Effector memory CD8-positive, alpha-beta T cell (primary cell): ENCODE measurements around the gene IRAK2.
"Not testable (repeated sequence)": the region's sequence is repeated elsewhere in the genome, so short reads cannot be mapped to it uniquely, and the experiment has no call there.

Experiments
- ATAC-seq: fragments of 150-1000 bp; cut with Tn5 transposase; replicated peaks from 2 replicates; pipeline ENCODE4 v1.10.0; 2021; ENCODE audit warnings: mild to moderate bottlenecking, moderate library complexity
- DNase-seq, 3 experiments: peaks; one replicate each; pipeline ENCODE4 v3.0.0; 2021
- H3K27ac Mint-ChIP-seq, 2 donors: one replicate each; pipeline ENCODE4 v1.8.0; 2022; ENCODE audit warnings: mild to moderate bottlenecking in 2 of 2, mixed read lengths in 2 of 2, moderate library complexity in 2 of 2
- H3K27me3 Mint-ChIP-seq, 2 donors: one replicate each; pipeline ENCODE4 v1.8.0; 2022; ENCODE audit warnings: mixed read lengths in 2 of 2
- H3K36me3 Mint-ChIP-seq: one replicate; pipeline ENCODE4 v1.8.0; 2022; ENCODE audit warnings: mild to moderate bottlenecking, moderate library complexity, mixed read lengths; ENCODE audit not compliant: insufficient read depth
- H3K4me1 Mint-ChIP-seq, 2 donors: one replicate each; pipeline ENCODE4 v1.8.0; 2022; ENCODE audit warnings: low read depth in 2 of 2, mixed read lengths in 2 of 2
- H3K4me3 Mint-ChIP-seq, 2 donors: one replicate each; pipeline ENCODE4 v1.8.0; 2022; ENCODE audit warnings: mild to moderate bottlenecking in 2 of 2, mixed read lengths in 2 of 2, moderate library complexity in 2 of 2
- H3K9me3 Mint-ChIP-seq, 2 donors: one replicate each; pipeline ENCODE4 v1.8.0; 2022; ENCODE audit warnings: mixed read lengths in 2 of 2
- total RNA-seq, 9 experiments: gene quantifications; one replicate each; lab custom pipeline; 2026; lab: John Stamatoyannopoulos, UW

IRAK2 gene, protein sequence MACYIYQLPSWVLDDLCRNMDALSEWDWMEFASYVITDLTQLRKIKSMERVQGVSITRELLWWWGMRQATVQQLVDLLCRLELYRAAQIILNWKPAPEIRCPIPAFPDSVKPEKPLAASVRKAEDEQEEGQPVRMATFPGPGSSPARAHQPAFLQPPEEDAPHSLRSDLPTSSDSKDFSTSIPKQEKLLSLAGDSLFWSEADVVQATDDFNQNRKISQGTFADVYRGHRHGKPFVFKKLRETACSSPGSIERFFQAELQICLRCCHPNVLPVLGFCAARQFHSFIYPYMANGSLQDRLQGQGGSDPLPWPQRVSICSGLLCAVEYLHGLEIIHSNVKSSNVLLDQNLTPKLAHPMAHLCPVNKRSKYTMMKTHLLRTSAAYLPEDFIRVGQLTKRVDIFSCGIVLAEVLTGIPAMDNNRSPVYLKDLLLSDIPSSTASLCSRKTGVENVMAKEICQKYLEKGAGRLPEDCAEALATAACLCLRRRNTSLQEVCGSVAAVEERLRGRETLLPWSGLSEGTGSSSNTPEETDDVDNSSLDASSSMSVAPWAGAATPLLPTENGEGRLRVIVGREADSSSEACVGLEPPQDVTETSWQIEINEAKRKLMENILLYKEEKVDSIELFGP
- 6.1 to 18.2 (median 12.8) reads per million in 9 experiments for total RNA-seq

DNA sequence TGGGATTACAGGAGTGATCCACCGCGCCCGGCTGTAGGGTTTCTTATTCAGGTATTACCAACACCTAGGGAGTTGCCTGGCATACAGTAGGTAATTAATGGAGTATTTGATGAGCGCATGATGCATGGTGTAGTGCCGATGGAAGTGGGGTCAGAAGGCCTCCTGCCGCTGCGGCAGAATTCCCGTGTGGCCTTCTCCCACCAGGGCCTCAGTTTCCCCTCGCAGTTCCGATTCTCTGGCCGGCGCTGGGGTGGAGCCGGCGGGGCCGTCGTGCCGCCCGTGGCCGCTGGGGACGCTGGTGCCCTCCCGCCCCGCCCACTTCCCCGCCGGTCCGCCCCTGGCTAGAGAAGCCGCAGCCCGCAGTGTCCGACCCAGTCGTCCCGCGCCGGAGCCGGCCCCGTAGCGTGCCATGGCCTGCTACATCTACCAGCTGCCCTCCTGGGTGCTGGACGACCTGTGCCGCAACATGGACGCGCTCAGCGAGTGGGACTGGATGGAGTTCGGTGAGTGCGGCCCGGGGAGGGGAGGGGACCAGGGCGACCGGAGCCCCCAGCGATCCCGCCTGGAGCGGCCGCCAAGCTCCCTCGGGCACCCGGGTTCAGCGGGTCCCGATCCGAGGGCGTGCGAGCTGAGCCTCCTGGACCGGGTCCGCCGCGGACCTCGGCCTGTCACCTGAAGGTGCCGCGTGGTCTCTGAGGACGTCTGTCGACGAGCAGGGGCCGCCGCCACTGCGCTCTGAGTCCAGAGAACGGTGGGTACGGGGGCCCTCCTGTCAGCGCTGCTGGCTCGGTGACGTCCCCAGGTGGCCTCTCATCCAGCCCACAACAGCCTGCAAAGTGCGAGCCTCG is at the start of gene IRAK2:
Gene IRAK2 (plus strand): TSS at position 374 of the 848 bp plus-strand sequence. CDS start 36 bp downstream, at position 410.
- peak within 1 kb of the TSS; percentile 70 to 74 for H3K4me3 Mint-ChIP-seq
- peak; percentile 88 for ATAC-seq
- peak; percentile 29 to 46 (median 35) for DNase-seq
- H3K27ac Mint-ChIP-seq = peak within 1 kb of the TSS; percentile 10 to 76
- peaks cover 4% of the 10 kb centered on the region for H3K36me3 Mint-ChIP-seq
- no peaks in the 10 kb centered on the region for H3K27me3 Mint-ChIP-seq
- peaks cover 5 to 10% of the 10 kb centered on the region in 2 donors for H3K4me1 Mint-ChIP-seq
- peaks cover 0 to 4% of the 10 kb centered on the region in 2 donors for H3K9me3 Mint-ChIP-seq

DNA sequence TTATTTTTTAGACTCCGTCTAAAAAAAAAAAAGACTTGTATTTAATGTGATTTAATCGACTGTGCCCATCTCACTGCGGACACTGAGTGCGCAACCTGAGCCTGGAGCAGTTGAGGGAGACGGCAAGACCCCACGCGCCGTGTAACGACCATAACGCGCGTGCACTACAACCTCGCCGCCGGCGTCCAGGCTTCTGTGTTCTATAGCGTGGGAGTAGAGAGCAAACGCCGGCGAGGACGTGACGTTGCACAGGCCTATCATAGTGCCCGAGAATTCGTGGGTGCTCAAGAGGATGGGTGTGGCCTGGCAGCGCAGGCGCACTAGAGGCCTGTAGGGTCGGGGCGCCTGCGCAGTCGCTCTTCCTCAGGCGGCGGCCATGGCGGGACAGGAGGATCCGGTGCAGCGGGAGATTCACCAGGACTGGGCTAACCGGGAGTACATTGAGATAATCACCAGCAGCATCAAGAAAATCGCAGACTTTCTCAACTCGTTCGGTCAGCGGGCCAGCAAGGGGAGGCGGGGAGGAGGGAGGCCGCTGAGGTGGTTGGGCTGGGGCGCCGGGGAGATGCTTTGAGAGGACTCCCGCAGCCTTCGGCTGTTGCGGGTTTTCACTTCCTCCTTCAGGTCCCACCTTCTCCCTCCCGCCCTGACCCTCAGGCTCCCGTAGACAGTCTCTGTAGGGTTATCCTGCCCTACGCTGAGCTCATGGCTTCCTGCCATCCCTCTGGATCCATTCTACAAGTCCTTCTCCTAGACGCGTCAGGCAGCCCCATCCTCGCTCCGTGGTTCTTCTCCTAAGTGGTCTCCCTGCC is 49.2 kb upstream of the IRAK2 start, which contains the start of gene BRK1:
Gene BRK1 (plus strand): TSS at position 350 of the 812 bp plus-strand sequence. CDS start 27 bp downstream, at position 377.
- Mint-ChIP-seq H3K27ac (peak within 1 kb of the TSS; percentile 95 to 97), H3K9me3 (no peaks in the 10 kb centered on the region), H3K27me3 (no peaks in the 10 kb centered on the region), H3K36me3 (peaks cover 26% of the 10 kb centered on the region), H3K4me1 (peaks cover 18 to 20% of the 10 kb centered on the region in 2 donors), H3K4me3 (peak within 1 kb of the TSS; percentile 91 to 95)
- ATAC-seq (peak; percentile 97), DNase-seq (peak; percentile 85 to 89 (median 86))

DNA sequence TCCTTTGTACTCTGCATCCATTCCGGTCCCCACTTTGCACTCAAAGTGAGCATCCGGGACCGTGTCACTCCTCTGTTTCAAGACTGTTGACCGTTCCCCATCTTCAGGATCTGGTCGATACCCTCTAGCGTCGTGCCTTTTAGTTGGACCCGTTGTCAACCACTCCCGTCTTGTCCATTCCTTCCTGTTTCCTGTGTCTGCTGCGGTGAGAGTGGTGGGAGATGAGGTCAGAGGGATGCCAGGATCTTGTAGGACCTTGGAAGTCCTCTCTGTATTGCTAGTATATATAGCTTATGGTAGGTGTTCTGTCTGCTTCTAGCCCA is 48.6 kb upstream of the IRAK2 start:
- peaks cover 24 to 25% of the 10 kb centered on the region in 2 donors for H3K4me1 Mint-ChIP-seq
- DNase-seq (no peak), ATAC-seq (no peak)
- no peaks in the 10 kb centered on the region for H3K27me3 Mint-ChIP-seq
- peak overlapping the region; percentile 95 to 97 for H3K27ac Mint-ChIP-seq
- no peaks in the 10 kb centered on the region for H3K9me3 Mint-ChIP-seq
- peaks cover 30% of the 10 kb centered on the region for H3K36me3 Mint-ChIP-seq
- peak overlapping the region; percentile 91 to 95 for H3K4me3 Mint-ChIP-seq

DNA sequence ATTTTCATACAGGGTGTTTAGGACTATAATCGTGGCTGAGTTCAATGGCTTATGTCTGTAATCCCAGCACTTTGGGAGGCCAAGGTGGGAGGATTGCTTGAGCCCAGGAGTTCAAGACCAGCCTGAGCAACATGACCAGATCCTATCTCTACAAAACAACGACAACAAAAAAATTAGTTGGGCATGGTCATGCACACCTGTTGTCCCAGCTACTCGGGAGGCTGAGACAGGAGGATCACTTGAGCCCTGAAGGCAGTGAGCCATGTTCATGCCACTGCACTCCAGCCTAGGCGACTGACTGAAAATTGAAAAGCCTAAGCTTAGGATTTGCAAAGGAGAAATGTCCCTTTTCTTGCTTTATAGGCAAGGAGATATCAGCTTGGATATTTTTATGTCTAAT is 47.8 kb upstream of the IRAK2 start:
- ATAC-seq = no peak
- peak overlapping the region in 1 of 2 donors; percentile 97 for H3K27ac Mint-ChIP-seq
- peaks cover 38% of the 10 kb centered on the region for H3K36me3 Mint-ChIP-seq
- H3K9me3 Mint-ChIP-seq = no peaks in the 10 kb centered on the region
- DNase-seq = no peak
- H3K27me3 Mint-ChIP-seq = no peaks in the 10 kb centered on the region
- peak overlapping the region; percentile 91 to 95 for H3K4me3 Mint-ChIP-seq
- H3K4me1 Mint-ChIP-seq = peaks cover 24 to 28% of the 10 kb centered on the region in 2 donors

DNA sequence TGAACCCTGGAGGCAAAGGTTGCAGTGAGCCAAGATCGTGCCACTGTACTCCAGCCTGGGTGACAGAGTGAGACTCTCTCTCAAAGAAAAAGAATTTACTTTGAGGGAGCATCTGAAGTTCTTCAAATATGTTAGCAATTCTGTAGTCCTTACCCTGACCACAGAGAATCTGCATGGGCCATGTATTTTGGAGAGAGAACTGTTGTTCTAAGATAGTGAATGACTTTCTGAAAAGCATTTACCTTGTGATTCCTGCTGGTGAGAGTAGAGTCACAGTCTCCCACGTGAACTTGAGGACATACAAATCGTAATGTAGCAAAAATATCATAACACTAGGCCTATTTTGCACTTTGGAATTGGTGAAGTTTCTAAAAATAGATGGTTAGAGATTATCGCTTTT is 45.3 kb upstream of the IRAK2 start:
- Mint-ChIP-seq H3K4me3 (no peak overlapping the region), H3K27ac (no peak overlapping the region), H3K36me3 (peaks cover 54% of the 10 kb centered on the region), H3K9me3 (no peaks in the 10 kb centered on the region), H3K27me3 (no peaks in the 10 kb centered on the region), H3K4me1 (peaks cover 30 to 39% of the 10 kb centered on the region in 2 donors)
- ATAC-seq = no peak
- no peak for DNase-seq

DNA sequence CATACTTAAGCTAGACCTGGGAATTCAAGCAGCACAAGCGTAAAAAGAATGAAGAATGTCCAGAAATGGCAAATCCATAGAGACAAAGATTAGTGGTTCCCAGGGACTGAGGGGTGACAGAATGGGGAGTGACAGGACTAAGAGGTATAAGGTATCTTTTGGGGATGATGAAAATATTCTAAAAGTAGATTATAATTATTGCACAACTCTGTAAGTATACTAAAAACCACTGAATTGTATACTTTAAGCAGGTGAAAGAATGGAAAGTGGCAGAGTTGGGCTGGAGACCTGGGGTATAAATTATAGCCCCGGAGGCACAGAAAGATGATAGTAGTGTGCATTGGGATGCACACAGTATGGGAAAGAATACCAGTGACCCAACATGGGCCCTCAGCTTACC is 43.7 kb upstream of the IRAK2 start:
- ATAC-seq (no peak), DNase-seq (no peak)
- H3K4me1 Mint-ChIP-seq = peaks cover 25 to 41% of the 10 kb centered on the region in 2 donors
- no peaks in the 10 kb centered on the region for H3K27me3 Mint-ChIP-seq
- peaks cover 56% of the 10 kb centered on the region for H3K36me3 Mint-ChIP-seq
- peak overlapping the region in 1 of 2 donors; percentile 38 for H3K27ac Mint-ChIP-seq
- no peaks in the 10 kb centered on the region for H3K9me3 Mint-ChIP-seq
- no peak overlapping the region for H3K4me3 Mint-ChIP-seq

DNA sequence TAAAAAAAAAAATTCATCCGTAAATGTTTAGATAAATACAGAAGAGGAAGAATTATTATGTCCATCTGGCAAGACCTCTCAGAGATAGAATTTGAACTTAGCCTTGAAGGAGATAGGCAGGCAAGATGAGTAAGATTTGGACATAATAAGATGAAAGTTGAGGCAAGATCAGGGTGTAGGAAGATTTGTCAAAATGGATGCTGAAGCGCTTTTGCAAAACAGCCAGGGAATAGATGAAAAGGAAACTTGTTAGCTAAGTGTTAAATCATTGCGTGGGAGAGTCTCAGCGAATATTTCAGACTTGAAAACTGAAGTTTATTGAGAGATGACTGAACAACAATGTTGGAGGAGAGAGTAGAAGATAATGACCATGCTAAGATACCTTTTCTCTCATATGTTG is 42.0 kb upstream of the IRAK2 start:
- H3K9me3 Mint-ChIP-seq = no peaks in the 10 kb centered on the region
- H3K27me3 Mint-ChIP-seq = no peaks in the 10 kb centered on the region
- H3K4me3 Mint-ChIP-seq = no peak overlapping the region
- no peak for DNase-seq
- peak overlapping the region in 1 of 2 donors; percentile 41 for H3K27ac Mint-ChIP-seq
- H3K4me1 Mint-ChIP-seq = peaks cover 15 to 31% of the 10 kb centered on the region in 2 donors
- H3K36me3 Mint-ChIP-seq = peaks cover 69% of the 10 kb centered on the region
- ATAC-seq = no peak

DNA sequence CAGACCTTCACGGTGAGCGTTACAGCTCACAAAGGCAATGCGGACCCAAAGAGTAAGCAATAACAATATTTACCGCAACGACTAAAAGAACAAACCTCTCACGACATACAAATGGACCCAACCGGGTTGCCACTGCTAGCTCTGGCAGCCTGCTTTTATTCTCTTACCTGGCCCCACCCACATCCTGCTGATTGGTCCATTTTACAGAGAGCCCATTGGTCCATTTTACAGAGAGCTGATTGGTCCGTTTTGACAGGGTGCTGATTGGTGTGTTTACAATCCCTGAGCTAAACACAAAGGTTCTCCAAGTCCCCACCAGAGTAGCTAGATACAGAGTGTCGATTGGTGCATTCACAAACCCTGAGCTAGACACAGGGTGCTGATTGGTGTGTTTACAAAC is 28.8 kb upstream of the IRAK2 start:
- not testable (repeated sequence) for DNase-seq, ATAC-seq, H3K4me3 Mint-ChIP-seq, H3K27ac Mint-ChIP-seq, H3K27me3 Mint-ChIP-seq, H3K4me1 Mint-ChIP-seq, H3K36me3 Mint-ChIP-seq, H3K9me3 Mint-ChIP-seq

DNA sequence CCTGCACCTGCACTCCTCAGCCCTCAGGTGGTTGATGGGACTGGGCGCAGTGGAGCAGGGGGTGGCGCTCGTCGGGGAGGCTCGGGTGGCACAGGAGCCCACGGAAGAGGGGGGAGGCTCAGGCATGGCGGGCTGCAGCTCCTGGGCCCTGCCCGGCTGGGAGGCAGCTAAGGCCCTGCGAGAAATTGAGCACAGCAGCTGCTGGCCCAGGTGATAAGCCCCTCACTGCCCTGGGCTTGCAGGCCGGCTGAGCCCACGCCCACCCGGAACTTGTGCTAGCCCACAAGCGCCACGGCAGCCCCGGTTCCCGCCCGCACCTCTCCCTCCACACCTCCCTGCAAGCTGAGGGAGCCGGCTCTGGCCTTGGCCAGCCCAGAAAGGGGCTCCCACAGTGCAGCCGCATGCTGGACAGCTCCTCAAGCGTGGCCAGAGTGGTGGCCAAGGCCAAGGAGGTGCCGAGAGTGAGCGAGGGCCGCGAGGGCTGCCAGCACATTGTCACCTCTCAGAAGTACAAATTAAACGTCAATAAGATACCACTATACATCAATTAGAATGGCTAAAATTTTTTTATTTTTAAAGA is 28.2 kb upstream of the IRAK2 start:
- Mint-ChIP-seq H3K4me1 (no peaks in the 10 kb centered on the region), H3K27ac (no peak overlapping the region), H3K27me3 (no peaks in the 10 kb centered on the region), H3K36me3 (peaks cover 7% of the 10 kb centered on the region), H3K9me3 (no peaks in the 10 kb centered on the region), H3K4me3 (no peak overlapping the region)
- ATAC-seq (no peak), DNase-seq (no peak)

DNA sequence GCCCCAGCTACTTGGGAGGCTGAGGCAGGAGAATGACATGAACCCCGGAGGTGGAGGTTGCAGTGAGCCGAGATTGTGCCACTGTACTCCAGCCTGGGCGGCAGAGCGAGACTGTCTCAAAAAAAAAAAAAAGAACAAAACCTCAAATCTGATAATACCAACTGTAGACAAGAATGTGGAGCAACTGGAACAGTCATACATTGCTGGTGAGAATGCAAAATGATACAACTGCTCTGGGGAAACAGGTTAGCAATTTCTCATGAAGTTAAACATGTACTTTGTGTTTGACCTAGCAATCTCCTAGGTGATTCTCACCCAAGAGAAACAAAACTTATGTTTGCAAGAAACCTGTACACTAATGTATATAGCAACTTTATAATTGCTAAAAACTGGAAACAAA is 27.5 kb upstream of the IRAK2 start:
- Mint-ChIP-seq H3K4me1 (no peaks in the 10 kb centered on the region), H3K9me3 (no peaks in the 10 kb centered on the region), H3K4me3 (no peak overlapping the region), H3K27ac (no peak overlapping the region), H3K27me3 (no peaks in the 10 kb centered on the region), H3K36me3 (peaks cover 14% of the 10 kb centered on the region)
- no peak for ATAC-seq
- no peak for DNase-seq

DNA sequence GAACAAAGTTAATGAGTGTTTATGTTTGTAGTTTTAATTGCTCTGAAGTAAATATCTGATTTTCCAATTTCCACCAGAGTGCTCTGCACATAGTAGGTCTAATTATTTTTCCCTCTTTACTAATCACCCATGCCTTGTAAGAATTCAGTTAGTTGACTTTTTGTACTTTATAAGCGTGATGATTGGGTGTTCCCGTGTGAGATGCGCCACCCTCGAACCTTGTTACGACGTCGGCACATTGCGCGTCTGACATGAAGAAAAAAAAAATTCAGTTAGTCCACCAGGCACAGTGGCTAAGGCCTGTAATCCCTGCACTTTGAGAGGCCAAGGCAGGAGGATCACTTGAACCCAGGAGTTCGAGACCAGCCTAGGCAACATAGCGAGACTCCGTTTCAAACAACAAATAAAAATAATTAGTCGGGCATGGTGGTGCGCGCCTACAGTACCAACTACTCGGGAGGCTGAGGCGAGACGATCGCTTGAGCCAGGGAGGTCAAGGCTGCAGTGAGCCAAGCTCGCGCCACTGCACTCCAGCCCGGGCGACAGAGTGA is 23.6 kb upstream of the IRAK2 start:
- H3K27me3 Mint-ChIP-seq = no peaks in the 10 kb centered on the region
- no peaks in the 10 kb centered on the region for H3K9me3 Mint-ChIP-seq
- ATAC-seq = no peak
- H3K4me3 Mint-ChIP-seq = peak overlapping the region; percentile 89 to 90
- peak overlapping the region; percentile 95 to 97 for H3K27ac Mint-ChIP-seq
- peaks cover 18 to 24% of the 10 kb centered on the region in 2 donors for H3K4me1 Mint-ChIP-seq
- H3K36me3 Mint-ChIP-seq = peaks cover 41% of the 10 kb centered on the region
- no peak for DNase-seq
